ENCODE data around the gene PI4KB. TPM values are rescaled to one million over a fixed set of nuclear protein-coding genes. Genes with fewer than 3 reads are reported as not detected.

The PI4KB gene
- total and polyA plus RNA-seq, 9 of the 15 experiments (the other 6 are each of a cell fraction or from before 2014, with no cell fraction given) = 3.1 to 65.4 (median 45.1) TPM

GRCh38 chr1:151254217-151255213, 72.7 kb downstream of the PI4KB start, which contains the start of gene PSMD4 (continued):
- TF ChIP-seq, protein P1, sequence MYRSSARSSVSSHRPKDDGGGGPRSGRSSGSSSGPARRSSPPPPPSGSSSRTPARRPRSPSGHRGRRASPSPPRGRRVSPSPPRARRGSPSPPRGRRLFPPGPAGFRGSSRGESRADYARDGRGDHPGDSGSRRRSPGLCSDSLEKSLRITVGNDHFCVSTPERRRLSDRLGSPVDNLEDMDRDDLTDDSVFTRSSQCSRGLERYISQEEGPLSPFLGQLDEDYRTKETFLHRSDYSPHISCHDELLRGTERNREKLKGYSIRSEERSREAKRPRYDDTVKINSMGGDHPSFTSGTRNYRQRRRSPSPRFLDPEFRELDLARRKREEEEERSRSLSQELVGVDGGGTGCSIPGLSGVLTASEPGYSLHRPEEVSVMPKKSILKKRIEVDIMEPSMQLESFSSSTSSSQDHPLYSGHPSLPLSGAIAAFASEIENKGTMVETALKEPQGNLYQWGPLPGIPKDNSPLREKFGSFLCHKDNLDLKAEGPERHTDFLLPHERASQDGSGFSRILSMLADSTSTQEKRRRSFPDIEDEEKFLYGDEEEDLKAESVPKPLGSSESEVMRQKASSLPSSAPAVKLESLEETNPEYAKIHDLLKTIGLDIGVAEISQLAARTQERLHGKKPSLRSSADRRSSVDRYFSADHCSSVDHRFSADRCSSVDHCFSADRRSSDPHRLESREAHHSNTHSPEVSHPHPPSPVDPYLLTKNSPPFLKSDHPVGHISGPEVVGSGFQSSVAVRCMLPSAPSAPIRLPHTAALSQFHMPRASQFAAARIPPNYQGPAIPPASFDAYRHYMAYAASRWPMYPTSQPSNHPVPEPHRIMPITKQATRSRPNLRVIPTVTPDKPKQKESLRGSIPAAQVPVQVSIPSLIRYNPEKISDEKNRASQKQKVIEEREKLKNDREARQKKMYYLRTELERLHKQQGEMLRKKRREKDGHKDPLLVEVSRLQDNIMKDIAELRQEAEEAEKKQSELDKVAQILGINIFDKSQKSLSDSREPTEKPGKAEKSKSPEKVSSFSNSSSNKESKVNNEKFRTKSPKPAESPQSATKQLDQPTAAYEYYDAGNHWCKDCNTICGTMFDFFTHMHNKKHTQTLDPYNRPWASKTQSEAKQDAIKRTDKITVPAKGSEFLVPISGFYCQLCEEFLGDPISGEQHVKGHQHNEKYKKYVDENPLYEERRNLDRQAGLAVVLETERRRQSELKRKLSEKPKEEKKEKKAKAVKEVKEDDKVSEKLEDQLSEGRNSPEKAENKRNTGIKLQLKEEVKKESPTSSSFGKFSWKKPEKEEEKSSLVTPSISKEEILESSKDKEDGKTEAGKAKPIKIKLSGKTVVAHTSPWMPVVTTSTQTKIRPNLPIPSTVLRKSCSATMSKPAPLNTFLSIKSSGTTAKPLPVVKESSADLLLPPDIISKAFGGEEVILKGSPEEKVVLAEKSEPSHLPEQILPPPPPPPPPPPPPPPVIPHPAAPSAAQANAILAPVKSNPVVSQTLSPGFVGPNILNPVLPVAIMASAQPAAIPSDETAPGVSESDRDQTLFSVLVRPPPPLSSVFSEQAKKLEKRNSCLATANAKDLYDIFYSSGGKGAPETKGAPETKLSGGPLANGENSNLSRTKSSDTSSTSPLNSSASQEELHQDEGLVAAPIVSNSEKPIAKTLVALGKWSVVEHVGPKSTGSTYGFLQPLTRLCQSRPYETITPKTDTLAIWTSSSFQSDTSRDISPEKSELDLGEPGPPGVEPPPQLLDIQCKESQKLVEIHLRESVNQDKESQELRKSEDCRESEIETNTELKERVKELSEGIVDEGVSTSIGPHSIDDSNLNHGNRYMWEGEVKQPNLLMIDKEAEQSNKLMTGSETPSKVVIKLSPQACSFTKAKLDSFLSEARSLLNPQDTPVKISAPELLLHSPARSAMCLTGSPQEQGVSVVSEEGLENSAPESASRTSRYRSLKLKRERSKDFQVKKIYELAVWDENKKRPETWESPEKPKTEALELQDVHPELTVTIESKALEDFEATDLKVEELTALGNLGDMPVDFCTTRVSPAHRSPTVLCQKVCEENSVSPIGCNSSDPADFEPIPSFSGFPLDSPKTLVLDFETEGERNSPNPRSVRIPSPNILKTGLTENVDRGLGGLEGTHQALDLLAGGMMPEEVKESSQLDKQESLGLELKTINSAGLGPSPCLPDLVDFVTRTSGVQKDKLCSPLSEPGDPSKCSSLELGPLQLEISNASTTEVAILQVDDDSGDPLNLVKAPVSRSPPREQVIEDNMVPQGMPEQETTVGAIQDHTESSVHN (IDR thresholded peaks at IDR 0.05; ENCODE audit: borderline replicate concordance in 1 of 2, low read depth in 1 of 2) = no peak
- TF ChIP-seq IFI16 (CRISPR knock-in tag; IDR thresholded peaks at IDR 0.05) (no peak), JUND (IDR thresholded peaks at IDR 0.05; ENCODE audit: borderline replicate concordance, low read depth, low read length) (peak; percentile 27; the same call in 1 of the 2 replicates), JUND (tag; IDR thresholded peaks at IDR 0.05; ENCODE audit: borderline replicate concordance, low read depth, low read length) (peak; percentile 14; the same call in 1 of the 3 replicates), FOS (IDR thresholded peaks at IDR 0.05; ENCODE audit: extremely low read depth, insufficient read length) (peak; percentile 92), ZNF512 (tag; IDR thresholded peaks at IDR 0.05) (no peak), ZNF668 (CRISPR knock-in tag; IDR thresholded peaks at IDR 0.05) (no peak), NFXL1 (CRISPR knock-in tag; IDR thresholded peaks at IDR 0.05) (no peak), SP2 (IDR thresholded peaks at IDR 0.05; ENCODE audit: extremely low read depth, low read depth, low read length, poor library complexity, severe bottlenecking) (no peak), BCOR (IDR thresholded peaks at IDR 0.05) (peak; percentile 85), TRIM25 (IDR thresholded peaks at IDR 0.05; ENCODE audit: borderline replicate concordance) (no peak)
- TF ChIP-seq, protein P2, sequence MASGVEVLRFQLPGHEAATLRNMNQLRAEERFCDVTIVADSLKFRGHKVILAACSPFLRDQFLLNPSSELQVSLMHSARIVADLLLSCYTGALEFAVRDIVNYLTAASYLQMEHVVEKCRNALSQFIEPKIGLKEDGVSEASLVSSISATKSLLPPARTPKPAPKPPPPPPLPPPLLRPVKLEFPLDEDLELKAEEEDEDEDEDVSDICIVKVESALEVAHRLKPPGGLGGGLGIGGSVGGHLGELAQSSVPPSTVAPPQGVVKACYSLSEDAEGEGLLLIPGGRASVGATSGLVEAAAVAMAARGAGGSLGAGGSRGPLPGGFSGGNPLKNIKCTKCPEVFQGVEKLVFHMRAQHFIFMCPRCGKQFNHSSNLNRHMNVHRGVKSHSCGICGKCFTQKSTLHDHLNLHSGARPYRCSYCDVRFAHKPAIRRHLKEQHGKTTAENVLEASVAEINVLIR (CRISPR knock-in tag; IDR thresholded peaks at IDR 0.05) = no peak
